Endothelial cell of umbilical vein (primary cell): ENCODE measurements around the gene SLC51B. TPM values are rescaled to one million over a fixed set of nuclear protein-coding genes. Genes with fewer than 3 reads are reported as not detected.

ENCODE experiments used
- BruUV-seq: library from RNA; stranded (reverse); fragments of 400-500 nt; replicated peaks from 2 replicates; lab custom pipeline; 2021; lab: Mats Ljungman, UMichigan
- CTCF ChIA-PET: fragments of 300-600, 350-600 bp; sonication (Branson Sonifier 250); formaldehyde crosslinking; loops from one replicate; lab custom pipeline; 2021; ENCODE audit warnings: antibody characterized with exemption, inconsistent platforms; lab: Charles Lee
- POLR2A ChIA-PET: fragments of 300-600, 350-600 bp; sonication (Branson Sonifier 250); formaldehyde crosslinking; loops from one replicate; lab custom pipeline; 2021; ENCODE audit warnings: antibody characterized with exemption, inconsistent platforms; lab: Charles Lee
- DNase-seq: peaks from one replicate; pipeline ENCODE4 v3.0.0-alpha.2; 2011; ENCODE audit warnings: low read depth, low spot score
- FAIRE-seq: peaks from 2 replicates; lab custom pipeline; 2011; peaks lifted over from hg19 to GRCh38; lab: Jason Lieb, UNC
- H2AFZ ChIP-seq: 2 replicates; pipeline ENCODE4 v1.6.0; 2012; ENCODE audit warnings: low read depth, low read length, control low read depth, inconsistent platforms
- H3K27ac ChIP-seq: 2 replicates; pipeline ENCODE4 v1.5.1; 2011; ENCODE audit warnings: low read depth, mild to moderate bottlenecking, control low read depth, low read length, moderate library complexity; ENCODE audit not compliant: insufficient read depth
- H3K27me3 ChIP-seq, 2 experiments: 2 replicates each; pipeline versions ENCODE4 v1.6.0 to v1.6.1; 2011; ENCODE audit warnings: low read length in 2 of 2, mixed read lengths in 1 of 2; ENCODE audit not compliant: control insufficient read depth in 2 of 2, insufficient read depth in 2 of 2
- H3K36me3 ChIP-seq, 2 experiments: 2 replicates in 1 of 2; 3 replicates in 1 of 2; pipeline ENCODE4 v1.5.1; 2011; ENCODE audit warnings: low read length in 2 of 2, mild to moderate bottlenecking in 1 of 2, moderate library complexity in 1 of 2; ENCODE audit not compliant: control insufficient read depth in 2 of 2, insufficient read depth in 2 of 2; ENCODE audit errors: extremely low read depth in 1 of 2
- H3K4me1 ChIP-seq: 3 replicates; pipeline ENCODE4 v1.5.1; 2011; ENCODE audit warnings: mild to moderate bottlenecking, low read length; ENCODE audit not compliant: control insufficient read depth, insufficient read depth; ENCODE audit errors: extremely low read depth
- H3K4me2 ChIP-seq: 2 replicates; pipeline ENCODE4 v1.6.1; 2011; ENCODE audit warnings: low read length, control low read depth, mixed read lengths; ENCODE audit not compliant: insufficient read depth
- H3K4me3 ChIP-seq, 3 experiments: fragments of 200-600 bp in 1 of 3; sonication (generic), shearing (Covaris generic) in 1 of 3; replicated peaks in 1 of 3; 2 replicates each; pipeline ENCODE4 v1.5.1; 2011 to 2016; ENCODE audit warnings: control low read depth in 3 of 3, low read length in 3 of 3, mild to moderate bottlenecking in 2 of 3, inconsistent platforms in 1 of 3, low read depth in 1 of 3, moderate library complexity in 1 of 3; ENCODE audit not compliant: insufficient read depth in 1 of 3
- H3K79me2 ChIP-seq: 2 replicates; pipeline ENCODE4 v1.6.0; 2012; ENCODE audit warnings: low read length, inconsistent platforms; ENCODE audit not compliant: control insufficient read depth, insufficient read depth
- H3K9ac ChIP-seq: replicated peaks from 2 replicates; pipeline ENCODE3; 2011; ENCODE audit warnings: low read length, control low read depth; ENCODE audit not compliant: insufficient read depth; ENCODE audit errors: extremely low read depth
- H3K9me1 ChIP-seq: replicated peaks from 3 replicates; pipeline ENCODE4 v1.6.0; 2011; ENCODE audit warnings: mild to moderate bottlenecking, low read length; ENCODE audit not compliant: control insufficient read depth, insufficient read depth; ENCODE audit errors: extremely low read depth
- H3K9me3 ChIP-seq: replicated peaks from 2 replicates; pipeline ENCODE4 v1.5.1; 2012; ENCODE audit warnings: low read length, inconsistent platforms; ENCODE audit not compliant: control insufficient read depth, insufficient read depth
- H4K20me1 ChIP-seq: replicated peaks from 2 replicates; pipeline ENCODE3; 2011; ENCODE audit warnings: mild to moderate bottlenecking, low read length; ENCODE audit not compliant: control insufficient read depth, insufficient read depth; ENCODE audit errors: extremely low read depth
- CTCF ChIP-seq, 2 donors: IDR thresholded peaks; 1 replicate in 1 of 2; 2 replicates in 1 of 2; pipeline ENCODE4 v1.5.1; 2011; ENCODE audit warnings: low read length in 2 of 2, mild to moderate bottlenecking in 2 of 2, moderate library complexity in 2 of 2, control low read depth in 1 of 2, inconsistent platforms in 1 of 2, low read depth in 1 of 2; ENCODE audit not compliant: insufficient read depth in 1 of 2; ENCODE audit errors: extremely low read depth in 1 of 2
- EZH2 ChIP-seq: IDR thresholded peaks from 2 replicates; pipeline ENCODE4 v1.6.1; 2012; ENCODE audit warnings: borderline replicate concordance, low read depth, mild to moderate bottlenecking, moderate library complexity, low read length, inconsistent platforms; ENCODE audit not compliant: severe bottlenecking
- FOS ChIP-seq: IDR thresholded peaks from 2 replicates; pipeline ENCODE4 v1.6.1; 2011; ENCODE audit warnings: mild to moderate bottlenecking, low read length, moderate library complexity, borderline replicate concordance; ENCODE audit not compliant: insufficient read depth
- GATA2 ChIP-seq: IDR thresholded peaks from 2 replicates; pipeline ENCODE4 v1.7.0; 2011; ENCODE audit warnings: low read depth, mild to moderate bottlenecking, moderate library complexity, mixed read lengths, low read length; ENCODE audit not compliant: insufficient read length, insufficient read depth
- JUN ChIP-seq: IDR thresholded peaks from 2 replicates; pipeline ENCODE4 v1.6.1; 2011; ENCODE audit warnings: borderline replicate concordance, low read depth; ENCODE audit not compliant: insufficient read length, insufficient read depth
- MAX ChIP-seq: IDR thresholded peaks from 2 replicates; pipeline ENCODE4 v1.6.1; 2011; ENCODE audit not compliant: insufficient read depth, insufficient read length
- MYC ChIP-seq: IDR thresholded peaks from one replicate; pipeline ENCODE4 v1.6.1; 2011; ENCODE audit warnings: mild to moderate bottlenecking, low read depth, low read length
- POLR2A ChIP-seq: IDR thresholded peaks from 2 replicates; pipeline ENCODE4 v1.6.1; 2012; ENCODE audit warnings: low read depth, mild to moderate bottlenecking, control low read depth, low read length
- POLR2AphosphoS5 ChIP-seq: IDR thresholded peaks from 2 replicates; pipeline ENCODE4 v1.6.1; 2012; ENCODE audit warnings: low read depth, mild to moderate bottlenecking, control low read depth, low read length, moderate library complexity; ENCODE audit not compliant: insufficient read depth
- dilution Hi-C: fragments of 300-500 bp; cut with MboI; formaldehyde crosslinking; loops from one replicate; pipeline ENCODE4 v1.15.0; 2019; ENCODE audit warnings: low sequenced_read_pairs; ENCODE audit not compliant: extremely low pct_ligation_motif_present
- intact Hi-C: fragments of 100-400 bp; cut with micrococcal nuclease; formaldehyde crosslinking; loops from one replicate; pipeline ENCODE4 v1.10.0; 2022
- polyA plus RNA-seq, 4 experiments: library from polyadenylated mRNA; depleted of rRNA in 3 of 4; stranded (reverse) in 3 of 4; unstranded in 1 of 4; fragments of >200 nt; gene quantifications; 2 replicates each; pipeline versions ENCODE4 v1.2.1 to v1.2.3, GENCODE V29; 2011 to 2012; ENCODE audit warnings: missing spikeins in 1 of 4
- total RNA-seq: library from RNA; stranded (reverse); gene quantifications from 2 replicates; pipeline ENCODE4 v1.2.3, GENCODE V29; 2021

The SLC51B gene
- total and polyA plus RNA-seq, 2 donors (not counting 3 experiments of a cell fraction or from before 2014, with no cell fraction given): not detected

- no peak overlapping the region for H2AFZ ChIP-seq
- BruUV-seq: no TSS peak
- intact Hi-C loops (no loop called here), dilution Hi-C loops (no loop called here)
- no peak overlapping the region for H3K27ac ChIP-seq
- H3K4me2 ChIP-seq: no peak overlapping the region
- FAIRE-seq (no peak), DNase-seq (no peak)
- H3K79me2 ChIP-seq: no peaks in the 10 kb centered on the region
- H3K9me1 ChIP-seq: no peaks in the 10 kb centered on the region
- H3K9me3 ChIP-seq: no peaks in the 10 kb centered on the region
- CTCF ChIA-PET: interaction anchor here (1.2 to 8.8 kb wide), 2 partner anchors 12 to 35 kb away, joined by 3 to 64 read pairs; no protein-coding TSS in a partner anchor
- H3K4me3 ChIP-seq: no peak overlapping the region
- no peaks in the 10 kb centered on the region for H4K20me1 ChIP-seq
- H3K27me3 ChIP-seq: peaks cover 4 to 9% of the 10 kb centered on the region in 2 experiments
- H3K4me1 ChIP-seq: no peaks in the 10 kb centered on the region
- H3K36me3 ChIP-seq: no peaks in the 10 kb centered on the region
- no peak for TF ChIP-seq JUN
- TF ChIP-seq CTCF (IDR thresholded peaks at IDR 0.05; ENCODE audit: extremely low read depth in 1 of 2, insufficient read depth in 1 of 2, low read depth in 1 of 2, low read length in 2 of 2): no peak
- TF ChIP-seq MYC: no peak
- TF ChIP-seq POLR2AphosphoS5: no peak
- TF ChIP-seq FOS: no peak
- TF ChIP-seq MAX: no peak
- no peak for TF ChIP-seq POLR2A
- no peak for TF ChIP-seq GATA2
- TF ChIP-seq EZH2: no peak
- no peak overlapping the region for H3K9ac ChIP-seq
- POLR2A ChIA-PET: no interaction called here
These were observed 44.1 kb downstream of the SLC51B start for GRCh38 chr15:65089206-65089824.
